Stimulated activated CD8-positive, alpha-beta memory T cell treated with anti-CD3 and anti-CD28 coated beads, Interleukin-12 subunit alpha, Interleukin-12 subunit beta, amount 100 ng/mL, for 24 hours (primary cell): ENCODE measurements around the gene DAZAP1.
"Not testable (repeated sequence)": the region's sequence is repeated elsewhere in the genome, so short reads cannot be mapped to it uniquely, and the experiment has no call there.

Source experiments
- DNase-seq: peaks from one replicate; pipeline ENCODE4 v3.0.0-alpha.2; 2020; ENCODE audit errors: extremely low read depth

The DAZAP1 gene

GRCh38 chr19:1410789-1411188 lies 3.4 kb downstream of the DAZAP1 start:
- DNase-seq = no peak

GRCh38 chr19:1411255-1412191 lies 4.1 kb downstream of the DAZAP1 start:
- DNase-seq = no peak

- DNase-seq = no peak
Measured at GRCh38 chr19:1412323-1412923, 5.0 kb downstream of the DAZAP1 start.

- DNase-seq = no peak
Measured at GRCh38 chr19:1412995-1413800, 5.8 kb downstream of the DAZAP1 start.

- no peak for DNase-seq
Measured at GRCh38 chr19:1416014-1416841, 8.8 kb downstream of the DAZAP1 start.

GRCh38 chr19:1417145-1417544 lies 9.8 kb downstream of the DAZAP1 start:
- DNase-seq = no peak

GRCh38 chr19:1417681-1418495 lies 10.5 kb downstream of the DAZAP1 start:
- no peak for DNase-seq

- no peak for DNase-seq
Measured at GRCh38 chr19:1418496-1418775, 11.1 kb downstream of the DAZAP1 start.

GRCh38 chr19:1418951-1419738 lies 11.8 kb downstream of the DAZAP1 start:
- no peak for DNase-seq

- not testable (repeated sequence) for DNase-seq
Measured at GRCh38 chr19:1420085-1420484, 12.7 kb downstream of the DAZAP1 start.

- no peak for DNase-seq
Measured at GRCh38 chr19:1420590-1420989, 13.2 kb downstream of the DAZAP1 start.

GRCh38 chr19:1421218-1421957 lies 14.0 kb downstream of the DAZAP1 start:
- DNase-seq = no peak

- DNase-seq = no peak
Measured at GRCh38 chr19:1421958-1422305, 14.5 kb downstream of the DAZAP1 start.

GRCh38 chr19:1422360-1422759 lies 15.0 kb downstream of the DAZAP1 start:
- DNase-seq = no peak

GRCh38 chr19:1422943-1423342 lies 15.6 kb downstream of the DAZAP1 start:
- no peak for DNase-seq

- no peak for DNase-seq
Measured at GRCh38 chr19:1423436-1424191, 16.2 kb downstream of the DAZAP1 start.

GRCh38 chr19:1424192-1424955 lies 17.0 kb downstream of the DAZAP1 start:
- no peak for DNase-seq
